Neural cell (in vitro differentiated cells): ENCODE results near the gene BHMT. TPM values are rescaled to one million over a fixed set of nuclear protein-coding genes. Genes with fewer than 3 reads are reported as not detected.

Experiments used
- H2AFZ ChIP-seq: fragments of 200-600, 300-800 bp; sonication (generic), shearing (Covaris generic); 2 replicates; pipeline ENCODE4 v1.6.0; 2014; ENCODE audit warnings: low read depth, mild to moderate bottlenecking, antibody characterized with exemption, low read length, moderate library complexity
- H3F3A ChIP-seq: fragments of 200-600 bp; shearing (Covaris generic); 2 replicates; pipeline ENCODE4 v1.6.1; 2016; ENCODE audit warnings: mild to moderate bottlenecking, moderate library complexity, mixed read lengths, antibody characterized with exemption, low read length; ENCODE audit not compliant: insufficient read depth, poor library complexity, severe bottlenecking
- H3K27ac ChIP-seq: fragments of 200-600, 300-800 bp; sonication (generic), shearing (Covaris generic); 2 replicates; pipeline ENCODE4 v1.5.1; 2014; ENCODE audit warnings: mild to moderate bottlenecking, low read length, moderate library complexity
- H3K27me3 ChIP-seq: fragments of 300-800, 200-600 bp; sonication (generic), shearing (Covaris generic); 2 replicates; pipeline ENCODE4 v1.6.0; 2014; ENCODE audit warnings: mild to moderate bottlenecking, low read depth, low read length, moderate library complexity; ENCODE audit not compliant: insufficient read depth
- H3K36me3 ChIP-seq: fragments of 300-800, 200-600 bp; sonication (generic), shearing (Covaris generic); 2 replicates; pipeline ENCODE4 v1.5.1; 2014; ENCODE audit warnings: mild to moderate bottlenecking, antibody characterized with exemption, low read length, moderate library complexity; ENCODE audit not compliant: insufficient read depth
- H3K4me2 ChIP-seq: fragments of 300-800, 200-600 bp; sonication (generic), shearing (Covaris generic); 2 replicates; pipeline ENCODE4 v1.6.0; 2014; ENCODE audit warnings: mild to moderate bottlenecking, low read length
- H3K4me3 ChIP-seq: fragments of 300-800, 200-600 bp; sonication (generic), shearing (Covaris generic); 2 replicates; pipeline ENCODE4 v1.5.1; 2014; ENCODE audit warnings: mild to moderate bottlenecking, low read length, moderate library complexity
- H3K79me2 ChIP-seq: fragments of 200-600 bp; shearing (Covaris generic); replicated peaks from 2 replicates; pipeline ENCODE4 v1.6.0; 2014; ENCODE audit warnings: mild to moderate bottlenecking, low read length, moderate library complexity; ENCODE audit not compliant: insufficient read depth
- H3K9ac ChIP-seq: fragments of 300-800, 200-600 bp; sonication (generic), shearing (Covaris generic); 2 replicates; pipeline ENCODE4 v1.6.1; 2016; ENCODE audit warnings: mild to moderate bottlenecking, low read length, mixed read lengths
- H3K9me2 ChIP-seq: fragments of 200-600 bp; shearing (Covaris generic); 2 replicates; pipeline ENCODE4 v1.6.1; 2016; ENCODE audit warnings: mild to moderate bottlenecking, low read length, mixed read lengths; ENCODE audit not compliant: insufficient read depth
- H3K9me3 ChIP-seq: fragments of 200-600, 300-800 bp; sonication (generic), shearing (Covaris generic); 2 replicates; pipeline ENCODE4 v1.6.1; 2016; ENCODE audit warnings: mild to moderate bottlenecking, mixed run types, low read length, moderate library complexity, mixed read lengths
- H4K20me1 ChIP-seq: fragments of 200-600 bp; shearing (Covaris generic); 2 replicates; pipeline ENCODE4 v1.6.1; 2016; ENCODE audit warnings: mild to moderate bottlenecking, mixed run types; ENCODE audit not compliant: insufficient read depth
- CTCF ChIP-seq: fragments of 450-650 bp; IDR thresholded peaks from 2 replicates; pipeline ENCODE4 v1.5.1; 2014; ENCODE audit warnings: antibody characterized with exemption, mild to moderate bottlenecking, moderate library complexity; ENCODE audit not compliant: poor library complexity, severe bottlenecking
- EP300 ChIP-seq: fragments of 450-650 bp; conservative IDR thresholded peaks from 2 replicates; pipeline ENCODE4 v1.6.1; 2014; ENCODE audit warnings: antibody characterized with exemption, mild to moderate bottlenecking, moderate library complexity; ENCODE audit not compliant: poor library complexity, severe bottlenecking
- EZH2 ChIP-seq: fragments of 200-600, 300-800 bp; shearing (Covaris generic), sonication (generic); IDR thresholded peaks from 2 replicates; pipeline ENCODE4 v1.6.1; 2014; ENCODE audit warnings: antibody characterized with exemption, low read length, borderline replicate concordance, mild to moderate bottlenecking; ENCODE audit not compliant: insufficient read depth, poor library complexity, severe bottlenecking
- MXI1 ChIP-seq: fragments of 450-650 bp; conservative IDR thresholded peaks from 2 replicates; pipeline ENCODE4 v1.6.1; 2014; ENCODE audit warnings: antibody characterized with exemption, mild to moderate bottlenecking; ENCODE audit not compliant: poor library complexity, severe bottlenecking
- POLR2AphosphoS5 ChIP-seq: IDR thresholded peaks from 2 replicates; pipeline ENCODE4 v1.6.1; 2012
- RAD21 ChIP-seq: fragments of 450-650 bp; conservative IDR thresholded peaks from 2 replicates; pipeline ENCODE4 v1.6.1; 2014; ENCODE audit warnings: antibody characterized with exemption, mild to moderate bottlenecking, moderate library complexity
- REST ChIP-seq: IDR thresholded peaks from 2 replicates; pipeline ENCODE4 v1.6.1; 2012; ENCODE audit warnings: borderline replicate concordance
- SMC3 ChIP-seq: fragments of 450-650 bp; conservative IDR thresholded peaks from 2 replicates; pipeline ENCODE4 v1.6.1; 2014; ENCODE audit warnings: antibody characterized with exemption, mild to moderate bottlenecking, moderate library complexity; ENCODE audit not compliant: poor library complexity
- TAF1 ChIP-seq: IDR thresholded peaks from 2 replicates; pipeline ENCODE4 v1.6.1; 2012; ENCODE audit warnings: low read depth
- polyA plus RNA-seq: library from polyadenylated mRNA; depleted of rRNA; stranded (reverse); fragments of >200 nt; gene quantifications from 2 replicates; pipeline ENCODE4 v1.2.3, GENCODE V29; 2014

The BHMT gene
- polyA plus RNA-seq, 1 donor from 2014 or later, result not detected

GRCh38 chr5:79086116-79086515 is 25.5 kb upstream of the BHMT start:
- no peak overlapping the region for H3K27ac ChIP-seq
- no peaks in the 10 kb centered on the region for H3F3A ChIP-seq
- H3K9ac ChIP-seq, result no peak overlapping the region
- no peaks in the 10 kb centered on the region for H3K79me2 ChIP-seq
- no peak overlapping the region for H3K4me2 ChIP-seq
- H3K9me2 ChIP-seq, result no peaks in the 10 kb centered on the region
- no peaks in the 10 kb centered on the region for H3K36me3 ChIP-seq
- no peaks in the 10 kb centered on the region for H3K27me3 ChIP-seq
- H3K9me3 ChIP-seq, result no peaks in the 10 kb centered on the region
- TF ChIP-seq RAD21, result no peak
- TF ChIP-seq EZH2, result no peak
- H4K20me1 ChIP-seq, result no peaks in the 10 kb centered on the region
- H2AFZ ChIP-seq, result no peak overlapping the region
- H3K4me3 ChIP-seq, result no peak overlapping the region

GRCh38 chr5:79088507-79088906 is 23.1 kb upstream of the BHMT start:
- H2AFZ ChIP-seq, result no peak overlapping the region
- H4K20me1 ChIP-seq, result no peaks in the 10 kb centered on the region
- no peaks in the 10 kb centered on the region for H3K9me3 ChIP-seq
- no peaks in the 10 kb centered on the region for H3K9me2 ChIP-seq
- no peak overlapping the region for H3K27ac ChIP-seq
- H3K4me2 ChIP-seq, result no peak overlapping the region
- no peak overlapping the region for H3K4me3 ChIP-seq
- TF ChIP-seq TAF1 (no peak), POLR2AphosphoS5 (no peak), EZH2 (no peak), REST (no peak), EP300 (no peak), RAD21 (no peak), SMC3 (no peak), CTCF (no peak), MXI1 (no peak)
- no peaks in the 10 kb centered on the region for H3F3A ChIP-seq
- H3K79me2 ChIP-seq, result no peaks in the 10 kb centered on the region
- no peaks in the 10 kb centered on the region for H3K27me3 ChIP-seq
- no peaks in the 10 kb centered on the region for H3K36me3 ChIP-seq
- no peak overlapping the region for H3K9ac ChIP-seq

GRCh38 chr5:79091064-79091463 is 20.5 kb upstream of the BHMT start:
- Histone ChIP-seq H3K9ac (no peak overlapping the region), H3K27ac (no peak overlapping the region), H3K9me2 (no peaks in the 10 kb centered on the region), H2AFZ (no peak overlapping the region), H3K36me3 (no peaks in the 10 kb centered on the region), H3F3A (no peaks in the 10 kb centered on the region), H3K27me3 (no peaks in the 10 kb centered on the region), H3K9me3 (no peaks in the 10 kb centered on the region), H3K4me3 (no peak overlapping the region), H4K20me1 (no peaks in the 10 kb centered on the region), H3K79me2 (no peaks in the 10 kb centered on the region), H3K4me2 (no peak overlapping the region)
- TF ChIP-seq MXI1 (no peak), EP300 (no peak), RAD21 (no peak), REST (no peak)
